Osteoblast (primary cell): ENCODE measurements around the gene ANTXRL. TPM values are rescaled to one million over a fixed set of nuclear protein-coding genes. Genes with fewer than 3 reads are reported as not detected.

Experiments
- DNase-seq: peaks from one replicate; pipeline ENCODE4 v3.0.0; 2011; ENCODE audit warnings: low spot score, mixed read lengths; ENCODE audit not compliant: insufficient read length; ENCODE audit errors: missing footprints
- H2AFZ ChIP-seq: 2 replicates; pipeline ENCODE4 v1.6.0; 2011; ENCODE audit warnings: mild to moderate bottlenecking, low read length
- H3K27ac ChIP-seq: 2 replicates; pipeline ENCODE4 v1.5.1; 2011; ENCODE audit warnings: mild to moderate bottlenecking, low read depth, low read length, moderate library complexity
- H3K27me3 ChIP-seq: 2 replicates; pipeline ENCODE4 v1.6.0; 2012; ENCODE audit warnings: mild to moderate bottlenecking, control low read depth, inconsistent platforms, low read length, moderate library complexity; ENCODE audit not compliant: insufficient read depth
- H3K36me3 ChIP-seq: 2 replicates; pipeline ENCODE4 v1.5.1; 2011; ENCODE audit warnings: mild to moderate bottlenecking, low read length, control low read depth, moderate library complexity; ENCODE audit not compliant: insufficient read depth
- H3K4me1 ChIP-seq: 2 replicates; pipeline ENCODE4 v1.5.1; 2011; ENCODE audit warnings: mild to moderate bottlenecking, low read length, control low read depth, moderate library complexity; ENCODE audit not compliant: insufficient read depth
- H3K4me2 ChIP-seq: 2 replicates; pipeline ENCODE4 v1.6.0; 2011; ENCODE audit warnings: mild to moderate bottlenecking, low read length; ENCODE audit not compliant: insufficient read depth
- H3K4me3 ChIP-seq: fragments of 200-600 bp; sonication (generic); 3 replicates; pipeline ENCODE4 v1.5.1; 2012; ENCODE audit warnings: mild to moderate bottlenecking, low read length, inconsistent platforms; ENCODE audit not compliant: insufficient read depth
- H3K79me2 ChIP-seq: 2 replicates; pipeline ENCODE4 v1.6.0; 2012; ENCODE audit warnings: mild to moderate bottlenecking, low read length, control low read depth, inconsistent platforms; ENCODE audit not compliant: insufficient read depth
- H3K9me3 ChIP-seq: 2 replicates; pipeline ENCODE4 v1.5.1; 2011; ENCODE audit warnings: low read depth, low read length, control low read depth
- H4K20me1 ChIP-seq: 2 replicates; pipeline ENCODE4 v1.6.0; 2012; ENCODE audit warnings: mild to moderate bottlenecking, low read length, control low read depth; ENCODE audit not compliant: insufficient read depth
- total RNA-seq: library from RNA; depleted of rRNA; stranded (reverse); fragments of >200 nt; gene quantifications from 2 replicates; pipeline ENCODE4 v1.2.3, GENCODE V29; 2012
- TF ChIP-seq, protein P1 (sequence below): IDR thresholded peaks from 2 replicates; pipeline ENCODE4 v1.5.1; 2011; ENCODE audit warnings: mild to moderate bottlenecking, low read depth, low read length, moderate library complexity; ENCODE audit errors: extremely low read depth

The ANTXRL gene
- total RNA-seq, 1 donor = not detected

GRCh38 chr10:46308666-46309450 lies 22.1 kb downstream of the ANTXRL start:
- H3K4me2 ChIP-seq = no peak overlapping the region
- no peaks in the 10 kb centered on the region for H3K36me3 ChIP-seq
- peaks cover 5% of the 10 kb centered on the region for H3K27me3 ChIP-seq
- DNase-seq = peak; percentile 26
- no peaks in the 10 kb centered on the region for H3K4me1 ChIP-seq
- H3K27ac ChIP-seq = no peak overlapping the region
- no peaks in the 10 kb centered on the region for H3K79me2 ChIP-seq
- H2AFZ ChIP-seq = no peak overlapping the region
- no peaks in the 10 kb centered on the region for H3K9me3 ChIP-seq
- TF ChIP-seq, protein P1, sequence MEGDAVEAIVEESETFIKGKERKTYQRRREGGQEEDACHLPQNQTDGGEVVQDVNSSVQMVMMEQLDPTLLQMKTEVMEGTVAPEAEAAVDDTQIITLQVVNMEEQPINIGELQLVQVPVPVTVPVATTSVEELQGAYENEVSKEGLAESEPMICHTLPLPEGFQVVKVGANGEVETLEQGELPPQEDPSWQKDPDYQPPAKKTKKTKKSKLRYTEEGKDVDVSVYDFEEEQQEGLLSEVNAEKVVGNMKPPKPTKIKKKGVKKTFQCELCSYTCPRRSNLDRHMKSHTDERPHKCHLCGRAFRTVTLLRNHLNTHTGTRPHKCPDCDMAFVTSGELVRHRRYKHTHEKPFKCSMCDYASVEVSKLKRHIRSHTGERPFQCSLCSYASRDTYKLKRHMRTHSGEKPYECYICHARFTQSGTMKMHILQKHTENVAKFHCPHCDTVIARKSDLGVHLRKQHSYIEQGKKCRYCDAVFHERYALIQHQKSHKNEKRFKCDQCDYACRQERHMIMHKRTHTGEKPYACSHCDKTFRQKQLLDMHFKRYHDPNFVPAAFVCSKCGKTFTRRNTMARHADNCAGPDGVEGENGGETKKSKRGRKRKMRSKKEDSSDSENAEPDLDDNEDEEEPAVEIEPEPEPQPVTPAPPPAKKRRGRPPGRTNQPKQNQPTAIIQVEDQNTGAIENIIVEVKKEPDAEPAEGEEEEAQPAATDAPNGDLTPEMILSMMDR = no peak
- H4K20me1 ChIP-seq = no peaks in the 10 kb centered on the region
- no peak overlapping the region for H3K4me3 ChIP-seq

GRCh38 chr10:46309511-46310142 lies 22.8 kb downstream of the ANTXRL start:
- no peaks in the 10 kb centered on the region for H3K36me3 ChIP-seq
- H3K9me3 ChIP-seq = no peaks in the 10 kb centered on the region
- H3K4me2 ChIP-seq = no peak overlapping the region
- no peak overlapping the region for H3K27ac ChIP-seq
- no peak overlapping the region for H3K4me3 ChIP-seq
- H3K4me1 ChIP-seq = no peaks in the 10 kb centered on the region
- H4K20me1 ChIP-seq = no peaks in the 10 kb centered on the region
- H2AFZ ChIP-seq = no peak overlapping the region
- H3K27me3 ChIP-seq = peaks cover 4% of the 10 kb centered on the region
- no peaks in the 10 kb centered on the region for H3K79me2 ChIP-seq
- DNase-seq = peak; percentile 50
- TF ChIP-seq, protein P1 = no peak

- no peaks in the 10 kb centered on the region for H3K79me2 ChIP-seq
- TF ChIP-seq, protein P1 = no peak
- H3K36me3 ChIP-seq = no peaks in the 10 kb centered on the region
- no peaks in the 10 kb centered on the region for H3K9me3 ChIP-seq
- no peaks in the 10 kb centered on the region for H3K4me1 ChIP-seq
- H2AFZ ChIP-seq = no peak overlapping the region
- H3K27me3 ChIP-seq = peaks cover 3% of the 10 kb centered on the region
- H3K4me2 ChIP-seq = no peak overlapping the region
- H3K4me3 ChIP-seq = no peak overlapping the region
- H3K27ac ChIP-seq = no peak overlapping the region
- H4K20me1 ChIP-seq = no peaks in the 10 kb centered on the region
- DNase-seq = no peak
Measured at GRCh38 chr10:46310143-46310514, 23.3 kb downstream of the ANTXRL start.

- TF ChIP-seq, protein P1 = no peak
- H3K4me2 ChIP-seq = no peak overlapping the region
- no peaks in the 10 kb centered on the region for H3K9me3 ChIP-seq
Measured at GRCh38 chr10:46310851-46311250, 24.1 kb downstream of the ANTXRL start.

More at GRCh38 chr10:46310851-46311250, 24.1 kb downstream of the ANTXRL start:
- Histone ChIP-seq H3K4me1 (no peaks in the 10 kb centered on the region), H3K36me3 (no peaks in the 10 kb centered on the region), H3K27ac (no peak overlapping the region), H2AFZ (no peak overlapping the region), H3K27me3 (peaks cover 2% of the 10 kb centered on the region), H3K79me2 (no peaks in the 10 kb centered on the region), H3K4me3 (no peak overlapping the region), H4K20me1 (no peaks in the 10 kb centered on the region)
- peak; percentile 32 for DNase-seq
